GM18511 (cell line): ENCODE measurements around the gene MAP7D2.

Experiments used
- ATAC-seq: cut with Tn5 transposase; IDR thresholded peaks from one replicate; pipeline ENCODE4 v1.9.1; 2021; ENCODE audit warnings: mild to moderate bottlenecking, moderate library complexity; ENCODE audit not compliant: unreplicated experiment

The MAP7D2 gene

GRCh38 chrX:20046223-20046622, 70.5 kb downstream of the MAP7D2 start:
- no peak for ATAC-seq

- no peak for ATAC-seq
These were observed 74.5 kb downstream of the MAP7D2 start for GRCh38 chrX:20042221-20042620.

- no peak for ATAC-seq
These were observed 77.7 kb downstream of the MAP7D2 start for GRCh38 chrX:20038966-20039365.

GRCh38 chrX:20037186-20037585, 79.5 kb downstream of the MAP7D2 start:
- no peak for ATAC-seq

GRCh38 chrX:20032201-20032600, 84.5 kb downstream of the MAP7D2 start:
- ATAC-seq: no peak

GRCh38 chrX:20029728-20030127, 87.0 kb downstream of the MAP7D2 start:
- no peak for ATAC-seq

- no peak for ATAC-seq
These were observed 88.1 kb downstream of the MAP7D2 start for GRCh38 chrX:20028588-20028987.

- ATAC-seq: no peak
These were observed 90.4 kb downstream of the MAP7D2 start for GRCh38 chrX:20026278-20026677.

GRCh38 chrX:20019672-20020365, 96.9 kb downstream of the MAP7D2 start:
- no peak for ATAC-seq

GRCh38 chrX:20016616-20016945, 100.1 kb downstream of the MAP7D2 start:
- no peak for ATAC-seq

GRCh38 chrX:20015945-20016615, 100.6 kb downstream of the MAP7D2 start:
- no peak for ATAC-seq

GRCh38 chrX:20015422-20015821, 101.3 kb downstream of the MAP7D2 start:
- no peak for ATAC-seq

- ATAC-seq: no peak
These were observed 105.1 kb downstream of the MAP7D2 start for GRCh38 chrX:20011608-20012007.

GRCh38 chrX:20007962-20008622, 108.6 kb downstream of the MAP7D2 start:
- ATAC-seq: no peak

- ATAC-seq: no peak
These were observed 110.8 kb downstream of the MAP7D2 start for GRCh38 chrX:20005883-20006282.

GRCh38 chrX:20001588-20001987, 115.1 kb downstream of the MAP7D2 start:
- ATAC-seq: no peak

- no peak for ATAC-seq
These were observed 125.4 kb downstream of the MAP7D2 start for GRCh38 chrX:19991350-19991718.

GRCh38 chrX:19990556-19991349, 126.0 kb downstream of the MAP7D2 start, which contains the start of gene BCLAF3:
BCLAF3 (minus strand) TSS chrX:19991061; CDS start chrX:19970264, 20,797 bp downstream.
- peak; percentile 85 for ATAC-seq

- peak; percentile 31 for ATAC-seq
These were observed 126.6 kb downstream of the MAP7D2 start for GRCh38 chrX:19990151-19990555.

GRCh38 chrX:19987856-19988255, 128.9 kb downstream of the MAP7D2 start:
- no peak for ATAC-seq

- ATAC-seq: no peak
These were observed 130.2 kb downstream of the MAP7D2 start for GRCh38 chrX:19986531-19986930.
